Heart right ventricle (tissue), 16 donors: Measurements from ENCODE around the gene DNER. TPM values are rescaled to one million over a fixed set of nuclear protein-coding genes. Genes with fewer than 3 reads are reported as not detected.

Source experiments
- ATAC-seq, 8 donors: fragments of 200-7000 bp; cut with Tn5 transposase; one replicate each; pipeline ENCODE4 v1.9.1; 2020; ENCODE audit warnings: mild to moderate bottlenecking in 8 of 8, moderate library complexity in 8 of 8, moderate number of reproducible peaks in 1 of 8
- DNase-seq, 2 donors: peaks; one replicate each; pipeline ENCODE4 v3.0.0-alpha.2; 2020
- H3K27ac ChIP-seq, 10 donors: fragments of 200-600 bp; sonication (generic) in 2 of 10; one replicate each; pipeline versions ENCODE4 v1.5.0 to v1.8.0; 2020 to 2022; ENCODE audit warnings: mild to moderate bottlenecking in 3 of 10
- H3K27me3 ChIP-seq, 7 donors: fragments of 200-600 bp; one replicate each; pipeline ENCODE4 v1.8.0; 2021 to 2022; ENCODE audit warnings: mild to moderate bottlenecking in 2 of 7
- H3K36me3 ChIP-seq, 9 donors: fragments of 200-600 bp; sonication (generic) in 1 of 9; one replicate each; pipeline versions ENCODE4 v1.5.0 to v1.8.0; 2020 to 2022; ENCODE audit warnings: mild to moderate bottlenecking in 2 of 9
- H3K4me1 ChIP-seq, 9 donors: fragments of 200-600 bp; sonication (generic) in 1 of 9; one replicate each; pipeline versions ENCODE4 v1.5.0 to v1.8.0; 2020 to 2022; ENCODE audit warnings: mild to moderate bottlenecking in 4 of 9
- H3K4me3 ChIP-seq, 10 donors: fragments of 200-600 bp; sonication (generic) in 2 of 10; one replicate each; pipeline versions ENCODE4 v1.5.0 to v1.8.0; 2020 to 2022; ENCODE audit warnings: mild to moderate bottlenecking in 7 of 10, moderate library complexity in 2 of 10
- H3K9me3 ChIP-seq, 11 donors: fragments of 200-600 bp in 10 of 11; sonication (generic) in 2 of 11; one replicate each; pipeline versions ENCODE4 v1.5.0 to v1.8.0; 2013 to 2022; ENCODE audit warnings: mild to moderate bottlenecking in 2 of 11, control low read depth in 1 of 11, moderate library complexity in 1 of 11
- WGBS, 2 donors: extraction: QIAGEN DNeasy Blood & Tissue Kit; methylation state at CpG; one replicate each; pipeline ENCODE4 v1.1.7; 2013; ENCODE audit warnings: inconsistent platforms in 1 of 2; 5-methylcytosine and 5-hydroxymethylcytosine counted together
- intact Hi-C, 10 donors: fragments of 100-400 bp; cut with DNase I; formaldehyde crosslinking; loops; one replicate each; pipeline versions ENCODE4 v1.11.1 to v1.14.2; 2022
- polyA plus RNA-seq, 2 donors: library from polyadenylated mRNA; stranded (reverse); fragments of 200-250 nt; gene quantifications; one replicate each; pipeline ENCODE4 v1.2.3, GENCODE V29; 2013
- total RNA-seq, 10 donors: library from RNA; stranded (reverse); fragmentation: NEBNext Ultra II Directional in 3 of 10; extraction: Animal tissue kit (Norgen Biotek cat#: 25700) in 3 of 10; gene quantifications; one replicate each; pipeline versions ENCODE4 v1.2.1 to v1.2.4, GENCODE V29; 2021 to 2023
- TF ChIP-seq, protein P1 (sequence below), 9 donors: fragments of 200-600 bp; sonication (generic) in 2 of 9; IDR thresholded peaks; one replicate each; pipeline versions ENCODE4 v1.5.0 to v1.8.0; 2021 to 2022; ENCODE audit warnings: antibody characterized with exemption in 9 of 9, mild to moderate bottlenecking in 5 of 9, moderate library complexity in 1 of 9
- donor health status: Arrhythmogenic right ventricular cardiomyopathy.
- donor health status: ischemic (EF 13 %, LVEDD 7.1; RV severe dilation, severe dysfunction).
- donor health status: healthy with polysubstance abuse.
- donor health status: DM: no; HTN: yes; CAD: no.
- donor health status: DM: no; HTN: no; CAD: no.
- donor health status: ischemic (EF 25% LVEDD 6.9; RV normal size, moderate dysfunction).
- donor health status: ischemic (EF 25% LVEDD 5.7; RV mildly dilated, moderate dysfunction).
- donor health status: healthy.
- donor health status: DM: yes; HTN: yes; CAD: no.
- donor health status: Ischemic cardiomyopathy.
- donor health status: ischemic (EF 35%, LVEDD 5.7; RV mildly dilated, moderate dysfunction).
- donor health status: nonischemic (EF 11% LVEDD 7.7; RV severe dilation, severe dysfunction).
- donor health status: DM: yes; HTN: yes; CAD: no.
- donor health status: PGD.
- donor health status: ischemic (EF 29% LVEDD 5.4; RV normal size, mild dysfunction).
- donor health status: nonischemic (EF 23%, LVEDD 6.1; RV moderate dilation, normal function).

The DNER gene
- total and polyA plus RNA-seq, 12 donors = 0.13 to 1.8 (median 0.69) TPM; not detected in 2

DNA sequence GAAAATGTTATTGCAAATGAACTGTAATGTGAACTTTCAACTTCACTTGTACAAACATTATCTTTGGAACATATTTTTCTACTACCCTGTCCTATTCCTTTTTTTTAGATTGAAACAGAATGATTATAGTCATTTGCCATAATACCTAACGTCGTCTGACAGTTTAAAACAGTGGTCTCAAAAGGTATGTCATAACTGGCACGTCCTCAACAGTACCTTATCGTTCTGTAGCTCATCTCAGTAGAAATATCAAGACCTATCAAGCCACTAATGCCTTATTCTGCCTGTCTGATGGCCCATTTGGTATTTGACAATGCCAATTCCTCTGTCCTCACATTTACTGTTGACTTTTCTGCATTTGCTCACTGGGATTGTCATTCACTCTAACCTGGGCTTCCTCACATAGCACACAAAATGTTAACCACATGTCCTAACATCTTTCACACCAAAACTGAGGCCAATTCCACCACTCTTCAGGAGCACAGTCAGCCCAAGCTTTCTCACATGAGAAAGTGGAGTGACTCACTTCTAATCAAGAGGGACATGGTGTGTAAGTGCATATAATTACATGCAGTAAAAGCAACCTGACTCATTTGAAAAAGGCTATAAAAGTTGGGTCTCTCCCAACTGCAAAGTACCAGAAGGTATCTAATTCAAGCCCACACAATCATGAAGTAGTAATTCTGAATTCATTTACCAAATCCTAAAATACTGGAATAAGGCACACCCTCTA, 34.8 kb downstream of the DNER start:
- DNase-seq = no peak
- H3K36me3 ChIP-seq = no peaks in the 10 kb centered on the region
- H3K4me3 ChIP-seq = no peak overlapping the region
- H3K9me3 ChIP-seq = no peaks in the 10 kb centered on the region
- ATAC-seq = no peak
- WGBS, 2 donors = 74 to 80% methylated on average over 4 of the region's 4 CpGs
- peaks cover 0 to 44% (median 34%) of the 10 kb centered on the region in 7 donors for H3K27me3 ChIP-seq
- intact Hi-C loops = loop anchor here in 1 of 10 donors (10.0 kb wide), 1 partner anchor 435 kb away; no protein-coding TSS in a partner anchor
- no peaks in the 10 kb centered on the region for H3K4me1 ChIP-seq
- TF ChIP-seq, protein P1, sequence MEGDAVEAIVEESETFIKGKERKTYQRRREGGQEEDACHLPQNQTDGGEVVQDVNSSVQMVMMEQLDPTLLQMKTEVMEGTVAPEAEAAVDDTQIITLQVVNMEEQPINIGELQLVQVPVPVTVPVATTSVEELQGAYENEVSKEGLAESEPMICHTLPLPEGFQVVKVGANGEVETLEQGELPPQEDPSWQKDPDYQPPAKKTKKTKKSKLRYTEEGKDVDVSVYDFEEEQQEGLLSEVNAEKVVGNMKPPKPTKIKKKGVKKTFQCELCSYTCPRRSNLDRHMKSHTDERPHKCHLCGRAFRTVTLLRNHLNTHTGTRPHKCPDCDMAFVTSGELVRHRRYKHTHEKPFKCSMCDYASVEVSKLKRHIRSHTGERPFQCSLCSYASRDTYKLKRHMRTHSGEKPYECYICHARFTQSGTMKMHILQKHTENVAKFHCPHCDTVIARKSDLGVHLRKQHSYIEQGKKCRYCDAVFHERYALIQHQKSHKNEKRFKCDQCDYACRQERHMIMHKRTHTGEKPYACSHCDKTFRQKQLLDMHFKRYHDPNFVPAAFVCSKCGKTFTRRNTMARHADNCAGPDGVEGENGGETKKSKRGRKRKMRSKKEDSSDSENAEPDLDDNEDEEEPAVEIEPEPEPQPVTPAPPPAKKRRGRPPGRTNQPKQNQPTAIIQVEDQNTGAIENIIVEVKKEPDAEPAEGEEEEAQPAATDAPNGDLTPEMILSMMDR (IDR thresholded peaks at IDR 0.05) = no peak
- H3K27ac ChIP-seq = no peak overlapping the region

GRCh38 chr2:229675569-229675968, 38.8 kb downstream of the DNER start:
- no peak for DNase-seq
- Histone ChIP-seq H3K4me1 (no peaks in the 10 kb centered on the region), H3K4me3 (no peak overlapping the region), H3K9me3 (no peaks in the 10 kb centered on the region), H3K27ac (no peak overlapping the region), H3K27me3 (peaks cover 0 to 50% (median 34%) of the 10 kb centered on the region in 7 donors), H3K36me3 (no peaks in the 10 kb centered on the region)
- intact Hi-C loops = loop anchor here in 1 of 10 donors (10.0 kb wide), 1 partner anchor 439 kb away; no protein-coding TSS in a partner anchor
- no peak for ATAC-seq
- WGBS, 2 donors = 47 to 49% methylated on average over 4 of the region's 4 CpGs
- TF ChIP-seq, protein P1 (IDR thresholded peaks at IDR 0.05) = no peak

DNA sequence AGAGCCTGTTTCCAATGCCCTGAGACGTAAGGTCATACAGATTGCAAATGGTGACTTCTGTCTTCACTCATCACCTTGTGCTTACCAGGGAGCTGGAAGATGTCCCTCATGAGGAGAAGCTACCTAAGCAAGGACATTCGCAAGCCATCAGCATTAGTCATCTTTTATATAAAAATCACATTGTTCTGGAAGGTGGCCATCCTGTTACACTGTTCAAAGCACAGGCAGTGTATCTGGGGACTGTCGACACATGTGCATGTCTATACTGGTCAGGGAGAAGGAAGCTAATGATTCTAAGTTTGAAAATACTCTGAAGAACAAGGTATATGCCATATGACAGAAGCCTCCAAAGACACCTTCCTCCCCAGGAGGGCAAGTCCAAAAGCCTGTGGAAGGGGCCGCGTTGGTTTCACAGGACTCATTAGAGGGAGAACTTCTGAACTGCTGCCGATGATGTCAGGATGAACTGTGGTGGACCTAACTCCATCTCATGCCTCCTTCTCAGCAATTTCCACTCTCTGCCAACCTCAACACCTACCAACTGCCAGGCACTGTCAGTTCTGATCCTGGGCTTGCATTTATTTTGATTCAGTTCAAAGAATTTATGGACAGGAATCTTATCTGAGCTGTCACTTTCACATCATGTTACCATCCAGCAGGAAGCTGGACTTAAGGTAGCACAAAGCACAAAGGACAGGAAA, 39.4 kb downstream of the DNER start:
- no peak overlapping the region for H3K27ac ChIP-seq
- peaks cover 0 to 44% (median 32%) of the 10 kb centered on the region in 7 donors for H3K27me3 ChIP-seq
- no peaks in the 10 kb centered on the region for H3K36me3 ChIP-seq
- ATAC-seq (no peak), DNase-seq (no peak)
- no peak overlapping the region for H3K4me3 ChIP-seq
- intact Hi-C loops = loop anchor here in 1 of 10 donors (10.0 kb wide), 1 partner anchor 440 kb away; no protein-coding TSS in a partner anchor
- H3K9me3 ChIP-seq = no peaks in the 10 kb centered on the region
- WGBS, 2 donors = 80 to 88% methylated on average over 6 of the region's 6 CpGs
- TF ChIP-seq, protein P1 (IDR thresholded peaks at IDR 0.05) = no peak
- no peaks in the 10 kb centered on the region for H3K4me1 ChIP-seq

DNA sequence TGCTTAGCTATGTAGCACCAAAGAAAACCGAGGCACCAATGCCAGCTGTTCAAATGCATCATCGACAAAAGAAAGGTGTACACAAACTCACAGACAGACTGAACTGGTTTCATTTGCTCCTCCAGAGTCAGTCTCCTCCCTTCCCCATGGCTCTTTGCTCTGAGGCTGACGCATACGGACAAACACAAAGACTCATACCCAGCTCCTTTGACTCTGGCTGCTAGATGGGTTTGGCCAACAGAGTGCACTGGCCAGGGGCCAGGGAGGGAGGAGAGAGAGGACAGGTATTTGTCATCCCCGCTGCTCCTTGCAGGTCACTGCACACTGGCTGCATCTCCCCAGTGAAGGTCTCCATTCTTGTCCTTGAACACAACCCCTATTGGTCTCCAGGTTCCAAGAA, 40.7 kb downstream of the DNER start:
- Histone ChIP-seq H3K27ac (no peak overlapping the region), H3K36me3 (no peaks in the 10 kb centered on the region), H3K27me3 (peaks cover 0 to 36% (median 23%) of the 10 kb centered on the region in 7 donors), H3K4me1 (no peaks in the 10 kb centered on the region), H3K4me3 (no peak overlapping the region), H3K9me3 (peaks cover 0 to 4% (median 0%) of the 10 kb centered on the region in 11 donors)
- TF ChIP-seq, protein P1 (IDR thresholded peaks at IDR 0.05) = no peak
- WGBS, 2 donors = 85 to 91% methylated on average over 5 of the region's 5 CpGs
- ATAC-seq (no peak), DNase-seq (no peak)
- intact Hi-C loops = loop anchor here in 1 of 10 donors (10.0 kb wide), 1 partner anchor 441 kb away; no protein-coding TSS in a partner anchor
